Muscle of leg (tissue), 11 donors: ENCODE measurements around the gene TMEM9. TPM values are rescaled to one million over a fixed set of nuclear protein-coding genes. Genes with fewer than 3 reads are reported as not detected.

Source experiments
- DNase-seq: peaks from one replicate; pipeline ENCODE4 v3.0.0; 2013
- H3K27ac ChIP-seq: one replicate; pipeline ENCODE4 v1.5.1; 2013; ENCODE audit warnings: mild to moderate bottlenecking, low read length, control low read depth
- H3K27me3 ChIP-seq: one replicate; pipeline ENCODE4 v1.6.1; 2013; ENCODE audit warnings: low read length; ENCODE audit not compliant: control insufficient read depth, insufficient read depth
- H3K36me3 ChIP-seq: one replicate; pipeline ENCODE4 v1.6.1; 2013; ENCODE audit warnings: low read length; ENCODE audit not compliant: control insufficient read depth, insufficient read depth
- H3K4me1 ChIP-seq: one replicate; pipeline ENCODE4 v1.6.1; 2013; ENCODE audit warnings: low read length; ENCODE audit not compliant: control insufficient read depth, insufficient read depth
- H3K4me3 ChIP-seq: one replicate; pipeline ENCODE4 v1.5.1; 2013; ENCODE audit warnings: low read length, control low read depth
- H3K9me3 ChIP-seq: replicated peaks from 2 replicates; pipeline ENCODE4 v1.6.1; 2013; ENCODE audit warnings: low read depth, low read length; ENCODE audit not compliant: control insufficient read depth
- WGBS: methylation state at CpG from one replicate; pipeline ENCODE4 v1.1.5; 2013; ENCODE audit warnings: missing lambda C conversion rate; ENCODE audit not compliant: insufficient coverage; 5-methylcytosine and 5-hydroxymethylcytosine counted together
- polyA plus RNA-seq, 8 donors: library from polyadenylated mRNA; unstranded; fragments of 120-200 nt; gene quantifications; one replicate each; pipeline versions ENCODE4 v1.2.1 to v1.2.3, GENCODE V29; 2013; ENCODE audit warnings: inconsistent platforms in 1 of 8, low replicate concordance in 1 of 8; ENCODE audit not compliant: insufficient read length in 8 of 8, insufficient read depth in 1 of 8
- total RNA-seq: library from RNA; stranded (reverse); fragments of 120-200 nt; gene quantifications from one replicate; pipeline ENCODE4 v1.2.4, GENCODE V29; 2013

Gene TMEM9
- total and polyA plus RNA-seq, 9 donors: 50.3 to 83.1 (median 70.2) TPM

DNA sequence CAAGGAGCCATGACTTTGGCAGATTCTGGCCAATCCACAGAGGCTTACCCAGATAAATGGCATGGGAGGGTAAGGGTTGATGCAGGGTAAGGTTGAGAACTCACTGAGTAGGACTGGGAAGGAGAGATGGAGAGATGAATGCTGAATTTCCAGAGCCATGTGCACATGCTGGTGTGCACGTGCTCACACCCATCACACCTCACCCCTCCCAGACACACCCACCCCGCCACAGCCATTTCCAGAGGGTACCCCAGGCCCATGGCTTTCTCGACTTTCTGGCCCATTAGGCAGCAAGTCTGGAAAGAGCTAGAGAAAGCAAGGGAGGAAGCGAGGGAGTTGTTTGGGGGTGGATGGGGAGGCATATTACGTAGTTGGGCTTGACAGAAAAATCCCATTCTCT is 43.7 kb downstream of the TMEM9 start:
- WGBS: no CpG with 5 or more reads among the region's 5 CpGs

DNA sequence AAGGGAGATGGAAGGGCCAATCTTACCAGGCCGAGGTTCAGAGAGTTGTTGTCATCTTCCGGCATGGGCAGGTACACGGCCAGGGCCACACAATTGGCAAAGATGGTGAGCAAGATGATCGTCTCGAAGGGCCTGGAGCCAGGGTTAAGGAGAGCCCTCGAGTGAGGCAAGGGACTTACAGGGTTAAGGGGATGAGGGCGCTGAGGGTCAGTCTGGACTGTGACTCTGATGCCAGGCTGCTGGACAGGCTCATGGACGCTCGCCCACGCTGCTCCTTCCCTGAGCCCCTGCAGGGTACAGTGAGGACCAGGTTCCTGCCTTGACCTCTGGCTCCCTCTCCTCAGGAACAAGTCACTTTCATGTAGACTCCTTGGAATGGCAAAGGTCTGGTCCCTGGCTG is 44.1 kb downstream of the TMEM9 start:
- WGBS: 87% methylated on average over 10 of the region's 10 CpGs
- DNase-seq: no peak
- no peak overlapping the region for H3K27ac ChIP-seq
- peaks cover 8% of the 10 kb centered on the region for H3K36me3 ChIP-seq
- H3K4me1 ChIP-seq: peaks cover 64% of the 10 kb centered on the region
- peak overlapping the region; percentile 10 for H3K4me3 ChIP-seq
- no peaks in the 10 kb centered on the region for H3K9me3 ChIP-seq
- H3K27me3 ChIP-seq: peaks cover 12% of the 10 kb centered on the region

More for the DNA sequence above, 43.7 kb downstream of the TMEM9 start:
- H3K4me1 ChIP-seq: peaks cover 65% of the 10 kb centered on the region
- H3K9me3 ChIP-seq: no peaks in the 10 kb centered on the region
- H3K27me3 ChIP-seq: peaks cover 17% of the 10 kb centered on the region
- peaks cover 8% of the 10 kb centered on the region for H3K36me3 ChIP-seq
- peak overlapping the region; percentile 27 for H3K4me3 ChIP-seq
- peak overlapping the region; percentile 62 for H3K27ac ChIP-seq
- no peak for DNase-seq

DNA sequence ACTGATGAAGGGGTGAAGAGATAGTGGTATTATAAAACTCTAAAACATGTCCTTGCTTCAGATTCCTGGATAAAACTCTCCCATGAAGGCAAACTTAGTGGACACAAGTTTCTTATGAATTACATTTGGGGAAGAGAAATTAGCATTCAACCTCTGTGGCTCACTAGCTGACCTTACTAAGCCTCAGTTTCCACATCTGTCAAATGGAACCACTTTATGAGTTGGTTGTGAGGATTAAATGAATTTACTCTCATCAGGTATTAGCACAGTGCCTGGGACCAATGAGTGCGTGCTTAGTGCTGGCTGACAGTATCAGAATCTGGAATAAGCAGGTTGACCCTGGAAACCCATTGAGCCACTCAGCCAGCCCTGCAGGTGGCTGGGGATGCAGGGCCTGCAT is 44.6 kb downstream of the TMEM9 start:
- 100% methylated on average over 1 of the region's 1 CpG for WGBS
- Histone ChIP-seq H3K27me3 (peaks cover 8% of the 10 kb centered on the region), H3K27ac (no peak overlapping the region)

DNA sequence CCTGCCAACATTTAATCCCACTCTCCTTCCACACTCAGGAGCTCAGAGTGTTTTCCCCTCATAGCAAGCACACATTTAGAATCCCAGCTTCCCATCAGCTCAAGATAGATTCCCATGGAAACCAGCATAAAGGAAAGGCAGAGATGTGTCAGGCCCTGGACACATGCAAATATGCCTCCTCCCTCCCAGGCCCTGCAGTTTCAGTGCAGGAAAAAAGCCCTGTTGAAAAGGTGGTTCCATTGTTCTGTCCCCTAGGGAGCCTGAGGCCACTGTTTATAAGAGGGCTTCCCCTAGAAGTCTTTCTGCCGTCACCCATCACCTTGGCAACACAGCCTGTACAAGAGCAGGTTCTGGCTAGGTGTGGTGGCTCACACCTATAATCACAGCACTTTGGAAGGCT is 45.7 kb downstream of the TMEM9 start:
- DNase-seq: no peak
- Histone ChIP-seq H3K27me3 (peaks cover 4% of the 10 kb centered on the region), H3K9me3 (no peaks in the 10 kb centered on the region), H3K36me3 (peaks cover 8% of the 10 kb centered on the region), H3K4me1 (peaks cover 65% of the 10 kb centered on the region), H3K27ac (peak overlapping the region; percentile 13), H3K4me3 (no peak overlapping the region)
- WGBS: no CpG with 5 or more reads among the region's 1 CpG

More for the DNA sequence above, 44.6 kb downstream of the TMEM9 start:
- no peak for DNase-seq
- H3K4me1 ChIP-seq: peaks cover 65% of the 10 kb centered on the region
- H3K9me3 ChIP-seq: no peaks in the 10 kb centered on the region
- H3K4me3 ChIP-seq: no peak overlapping the region
- H3K36me3 ChIP-seq: peaks cover 8% of the 10 kb centered on the region

DNA sequence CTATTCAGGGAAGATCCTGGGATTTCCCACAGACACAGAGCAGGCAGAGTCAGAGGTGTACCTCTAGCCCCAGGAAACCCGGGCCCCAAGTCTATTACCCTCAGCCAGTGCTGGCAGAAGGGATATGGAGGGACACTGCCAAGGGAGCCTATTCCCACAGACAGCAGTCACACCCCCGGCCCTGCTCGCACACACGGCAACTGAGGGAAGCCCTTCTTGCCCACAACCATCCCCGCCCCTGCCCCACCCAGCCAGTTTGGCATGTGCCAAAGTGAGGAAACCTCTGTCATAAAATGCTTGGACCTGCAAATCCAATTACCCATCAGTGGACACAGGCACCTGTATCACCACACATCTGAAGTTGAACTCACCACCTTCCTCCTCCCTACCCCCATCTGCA is 48.6 kb downstream of the TMEM9 start:
- Histone ChIP-seq H3K4me3 (no peak overlapping the region), H3K27me3 (no peaks in the 10 kb centered on the region), H3K4me1 (peaks cover 58% of the 10 kb centered on the region), H3K27ac (no peak overlapping the region), H3K36me3 (peaks cover 11% of the 10 kb centered on the region), H3K9me3 (no peaks in the 10 kb centered on the region)
- WGBS: 71% methylated on average over 5 of the region's 5 CpGs
- DNase-seq: no peak

DNA sequence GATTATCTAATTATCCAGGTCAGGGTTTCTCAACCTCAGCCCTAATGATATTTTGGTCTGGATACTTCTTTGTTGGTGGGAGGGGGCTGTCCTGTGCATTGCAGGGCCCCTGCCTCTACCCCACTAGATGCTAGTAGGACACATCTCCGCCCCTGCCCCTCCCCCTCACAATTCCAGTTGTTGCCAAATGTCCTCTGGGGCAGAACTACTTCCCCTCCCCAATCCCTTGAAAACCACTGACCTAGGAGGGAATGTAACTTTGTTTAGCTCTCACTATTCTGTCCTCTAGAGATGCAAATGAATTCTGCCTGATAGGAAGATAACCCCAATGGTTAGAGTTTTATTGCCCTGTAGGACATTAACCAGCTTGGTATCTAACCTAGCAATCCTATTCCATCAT is 50.1 kb downstream of the TMEM9 start:
- no peak for DNase-seq
- H3K27ac ChIP-seq: peak overlapping the region; percentile 75
- H3K27me3 ChIP-seq: no peaks in the 10 kb centered on the region
- peaks cover 9% of the 10 kb centered on the region for H3K36me3 ChIP-seq
- H3K4me1 ChIP-seq: peaks cover 64% of the 10 kb centered on the region
- no CpG with 5 or more reads among the region's 1 CpG for WGBS
- H3K9me3 ChIP-seq: no peaks in the 10 kb centered on the region
- no peak overlapping the region for H3K4me3 ChIP-seq

DNA sequence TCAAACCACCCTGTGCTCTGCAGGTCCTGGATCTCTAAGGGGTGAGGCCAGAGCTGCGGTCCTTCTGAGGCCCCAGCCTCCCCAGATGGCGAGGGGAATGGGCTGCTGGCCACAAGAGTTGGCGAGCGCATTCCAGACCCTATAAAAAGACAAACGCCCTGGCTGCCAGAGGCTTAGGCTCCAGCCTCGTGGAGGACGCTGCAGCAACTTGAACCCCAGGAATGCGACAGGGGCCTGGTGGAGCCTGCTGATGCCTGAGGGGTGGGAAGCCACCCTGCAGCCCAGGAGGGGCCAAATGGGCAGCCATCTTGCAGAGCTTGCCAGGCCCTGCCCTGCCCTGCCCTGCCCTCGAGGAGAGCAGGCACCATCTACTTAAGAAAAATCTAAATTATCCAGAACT is 50.6 kb downstream of the TMEM9 start:
- peak overlapping the region; percentile 75 for H3K27ac ChIP-seq
- DNase-seq: no peak
- peaks cover 9% of the 10 kb centered on the region for H3K36me3 ChIP-seq
- WGBS: 58% methylated on average over 8 of the region's 9 CpGs
- H3K27me3 ChIP-seq: no peaks in the 10 kb centered on the region
- peaks cover 66% of the 10 kb centered on the region for H3K4me1 ChIP-seq
- no peak overlapping the region for H3K4me3 ChIP-seq
- no peaks in the 10 kb centered on the region for H3K9me3 ChIP-seq

DNA sequence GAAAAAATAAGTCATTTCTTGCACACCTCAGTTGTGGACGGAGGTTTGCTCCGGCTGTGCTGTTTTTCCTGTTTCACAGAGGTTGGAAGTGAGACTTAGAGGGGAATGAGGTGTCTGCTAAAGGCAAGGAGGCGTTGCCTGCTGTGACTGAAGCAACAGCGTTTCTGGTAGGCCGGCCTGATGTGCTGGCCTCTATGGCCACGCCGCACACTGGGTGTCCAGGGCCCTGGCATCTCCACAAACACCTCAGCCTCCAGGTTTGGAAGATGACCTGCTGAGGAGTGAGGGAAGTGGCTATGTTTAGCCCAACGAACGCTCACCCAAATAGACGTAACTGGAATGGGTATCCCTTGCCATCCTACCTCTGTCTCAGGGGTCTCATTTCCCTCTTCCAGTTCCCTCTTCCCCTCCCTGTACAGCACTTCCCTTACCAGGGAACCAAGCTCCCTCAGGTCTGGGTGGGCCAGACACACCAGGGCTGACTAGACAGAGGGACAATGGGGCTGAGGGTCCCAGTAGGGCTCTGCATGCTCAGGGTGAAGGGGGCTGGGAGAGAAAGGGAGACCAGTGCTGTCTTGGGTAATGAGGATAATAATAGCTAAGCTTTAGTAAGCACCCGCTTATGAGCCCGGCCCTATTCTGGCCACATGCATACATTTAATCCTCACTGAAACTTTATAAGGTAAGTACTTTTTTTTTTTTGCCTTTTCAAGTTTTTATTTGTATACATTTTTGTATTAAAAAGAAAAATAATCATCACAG is 53.9 kb downstream of the TMEM9 start:
- peak overlapping the region; percentile 93 for H3K27ac ChIP-seq
- peaks cover 6% of the 10 kb centered on the region for H3K36me3 ChIP-seq
- peaks cover 84% of the 10 kb centered on the region for H3K4me1 ChIP-seq
- 64% methylated on average over 2 of the region's 12 CpGs for WGBS
- no peak for DNase-seq
- H3K27me3 ChIP-seq: no peaks in the 10 kb centered on the region
- no peak overlapping the region for H3K4me3 ChIP-seq
- H3K9me3 ChIP-seq: no peaks in the 10 kb centered on the region

DNA sequence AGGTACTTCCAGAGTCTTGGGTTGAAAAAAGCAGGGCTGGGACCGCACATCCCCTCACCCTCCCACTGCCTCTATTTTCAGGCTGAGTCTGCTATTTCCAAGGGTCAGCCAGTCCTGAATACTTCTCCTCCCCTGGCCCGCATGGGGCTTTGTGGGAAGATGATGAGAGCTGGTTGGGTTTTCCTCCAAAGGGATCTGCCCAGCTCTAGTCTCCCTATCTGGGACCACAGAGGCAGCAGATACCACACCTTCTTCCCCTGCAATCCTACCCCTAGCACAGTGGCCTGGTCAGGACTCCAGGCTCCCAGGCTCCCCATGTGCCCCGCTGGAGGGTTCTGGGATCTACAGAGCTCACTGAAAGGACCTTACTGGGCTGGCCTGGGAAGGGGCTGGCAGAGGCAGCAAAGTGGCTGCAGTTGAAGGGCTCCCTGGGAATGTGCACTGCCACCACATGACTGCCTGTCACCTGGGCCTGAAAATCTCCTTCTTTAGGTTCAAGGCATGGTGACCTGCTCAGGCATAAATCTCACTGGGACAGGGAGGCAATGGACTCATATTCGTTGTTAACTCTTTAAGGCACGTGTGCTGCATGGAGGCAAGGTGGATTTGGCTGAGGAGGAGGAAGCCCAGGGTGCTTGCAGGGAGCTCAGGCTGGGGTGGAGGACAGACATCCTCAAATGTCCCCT is 55.1 kb downstream of the TMEM9 start:
- Histone ChIP-seq H3K27me3 (no peaks in the 10 kb centered on the region), H3K36me3 (peaks cover 6% of the 10 kb centered on the region), H3K27ac (peak overlapping the region; percentile 93), H3K9me3 (no peaks in the 10 kb centered on the region), H3K4me1 (peaks cover 89% of the 10 kb centered on the region), H3K4me3 (no peak overlapping the region)
- DNase-seq: no peak
- no CpG with 5 or more reads among the region's 5 CpGs for WGBS

DNA sequence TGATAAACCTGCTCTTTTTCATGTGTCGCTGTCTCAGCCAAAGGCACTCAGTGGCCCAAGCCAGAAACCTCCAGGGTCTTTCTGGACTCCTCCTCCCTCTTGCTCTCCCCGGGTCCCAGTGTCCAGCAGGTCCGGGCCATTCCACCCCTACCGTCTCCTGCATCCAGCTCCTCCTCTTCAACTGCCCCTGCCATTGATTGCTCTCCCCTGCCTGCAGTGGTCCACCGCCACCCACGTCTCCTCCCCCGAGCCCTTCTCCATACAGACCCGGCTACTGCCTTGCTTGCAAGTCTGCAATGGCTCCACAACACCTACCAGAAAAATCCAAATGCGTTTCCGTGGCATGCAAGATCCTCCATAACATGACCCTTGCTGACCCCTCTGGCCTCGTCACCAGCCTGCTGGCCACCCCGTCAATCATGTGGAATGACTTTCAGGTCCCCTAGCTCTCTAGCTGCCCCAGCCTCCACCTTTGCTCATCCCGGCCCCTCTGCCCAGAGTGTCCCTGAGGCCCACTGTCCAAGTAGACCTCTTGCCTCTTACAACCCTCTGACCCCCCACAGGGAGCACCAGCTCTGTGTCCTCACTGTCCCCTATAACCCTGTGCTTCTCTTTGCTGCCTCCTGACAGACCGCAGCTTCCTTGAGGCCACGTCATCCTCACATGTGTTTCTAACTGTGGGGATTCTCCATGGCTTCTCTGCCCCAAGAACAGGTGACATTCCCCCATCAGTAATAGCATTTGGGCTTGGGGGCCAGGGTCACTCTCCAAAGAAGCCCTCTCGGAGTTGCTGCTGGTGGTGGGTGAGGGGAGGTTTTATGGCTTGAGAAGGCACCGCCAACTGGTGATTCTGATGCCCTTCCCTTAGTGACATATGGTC is 57.1 kb downstream of the TMEM9 start:
- Histone ChIP-seq H3K9me3 (no peaks in the 10 kb centered on the region), H3K36me3 (peaks cover 5% of the 10 kb centered on the region), H3K27ac (peak overlapping the region; percentile 93), H3K27me3 (no peaks in the 10 kb centered on the region), H3K4me3 (no peak overlapping the region), H3K4me1 (peaks cover 72% of the 10 kb centered on the region)
- WGBS: 67% methylated on average over 14 of the region's 17 CpGs
- no peak for DNase-seq
